ENCODE measurements around the gene DGKE. TPM values are rescaled to one million over a fixed set of nuclear protein-coding genes. Genes with fewer than 3 reads are reported as not detected.

Gene DGKE
- total RNA-seq: 10 to 100 TPM in 3 of 4 donors, 1 to 10 TPM in 1; 7.1 to 12.5 (median 11.1) TPM

DNA sequence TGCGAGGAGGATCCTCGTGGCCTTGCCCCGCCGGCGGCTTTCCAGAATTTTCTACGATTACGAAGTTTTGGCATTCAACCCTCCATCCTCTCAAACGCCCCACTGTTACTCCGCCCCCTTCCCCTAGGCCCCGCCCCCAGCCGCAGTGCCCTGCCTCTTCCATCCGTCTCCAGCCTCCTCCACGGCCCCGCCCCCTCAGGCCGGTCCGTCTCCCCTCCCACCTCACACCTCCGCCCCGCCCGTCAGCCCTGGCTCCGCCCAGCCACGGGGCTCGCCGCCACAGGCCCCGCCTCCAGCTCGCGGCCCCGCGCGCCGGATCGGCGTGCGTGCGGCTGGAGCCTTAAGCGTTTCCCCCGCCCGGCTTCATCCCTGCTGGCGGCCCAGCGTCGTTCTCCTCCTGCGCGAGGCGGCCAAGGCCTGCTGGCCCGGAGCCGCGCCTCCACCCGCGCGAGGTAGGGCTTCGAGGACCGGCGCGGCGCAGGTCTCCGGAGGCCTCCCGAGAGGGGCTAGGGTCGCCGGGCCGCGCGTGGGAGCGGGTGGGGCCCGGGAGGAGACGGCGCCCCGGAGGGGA, at the start of gene DGKE, which contains the start of gene C17orf67:
Gene DGKE (plus strand): TSS at position 343 of the 571 bp plus-strand sequence. CDS start 645 bp downstream, outside the sequence.
Gene C17orf67 (minus strand): TSS at position 112 of the 571 bp plus-strand sequence. CDS start 18,110 bp downstream, outside the sequence.
- DNase-seq (ENCODE audit: extremely low spot score): peak; percentile 99
- intact Hi-C loops (cut with DNase I): no loop called here
- Histone ChIP-seq H3K9me3 (no peaks in the 10 kb centered on the region), H3K4me3 (peak within 1 kb of the TSS; percentile 67 to 86 (median 78)), H3K36me3 (peaks cover 0 to 12% (median 4%) of the 10 kb centered on the region in 4 donors), H3K27me3 (no peaks in the 10 kb centered on the region), H3K27ac (replicated peaks in 1 of 4) (peak within 1 kb of the TSS; percentile 88 to 94 (median 91)), H3K4me1 (peaks cover 11 to 65% (median 52%) of the 10 kb centered on the region in 4 donors)
- WGBS: 4% methylated on average over 9 of the region's 66 CpGs
- TF ChIP-seq POLR2A (IDR thresholded peaks at IDR 0.05; ENCODE audit: low read depth) (no peak), POLR2AphosphoS5 (IDR thresholded peaks at IDR 0.05) (peak; percentile 67 to 77), EP300 (IDR thresholded peaks at IDR 0.05) (no peak)
- TF ChIP-seq, protein P1, sequence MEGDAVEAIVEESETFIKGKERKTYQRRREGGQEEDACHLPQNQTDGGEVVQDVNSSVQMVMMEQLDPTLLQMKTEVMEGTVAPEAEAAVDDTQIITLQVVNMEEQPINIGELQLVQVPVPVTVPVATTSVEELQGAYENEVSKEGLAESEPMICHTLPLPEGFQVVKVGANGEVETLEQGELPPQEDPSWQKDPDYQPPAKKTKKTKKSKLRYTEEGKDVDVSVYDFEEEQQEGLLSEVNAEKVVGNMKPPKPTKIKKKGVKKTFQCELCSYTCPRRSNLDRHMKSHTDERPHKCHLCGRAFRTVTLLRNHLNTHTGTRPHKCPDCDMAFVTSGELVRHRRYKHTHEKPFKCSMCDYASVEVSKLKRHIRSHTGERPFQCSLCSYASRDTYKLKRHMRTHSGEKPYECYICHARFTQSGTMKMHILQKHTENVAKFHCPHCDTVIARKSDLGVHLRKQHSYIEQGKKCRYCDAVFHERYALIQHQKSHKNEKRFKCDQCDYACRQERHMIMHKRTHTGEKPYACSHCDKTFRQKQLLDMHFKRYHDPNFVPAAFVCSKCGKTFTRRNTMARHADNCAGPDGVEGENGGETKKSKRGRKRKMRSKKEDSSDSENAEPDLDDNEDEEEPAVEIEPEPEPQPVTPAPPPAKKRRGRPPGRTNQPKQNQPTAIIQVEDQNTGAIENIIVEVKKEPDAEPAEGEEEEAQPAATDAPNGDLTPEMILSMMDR (IDR thresholded peaks at IDR 0.05): no peak

DNA sequence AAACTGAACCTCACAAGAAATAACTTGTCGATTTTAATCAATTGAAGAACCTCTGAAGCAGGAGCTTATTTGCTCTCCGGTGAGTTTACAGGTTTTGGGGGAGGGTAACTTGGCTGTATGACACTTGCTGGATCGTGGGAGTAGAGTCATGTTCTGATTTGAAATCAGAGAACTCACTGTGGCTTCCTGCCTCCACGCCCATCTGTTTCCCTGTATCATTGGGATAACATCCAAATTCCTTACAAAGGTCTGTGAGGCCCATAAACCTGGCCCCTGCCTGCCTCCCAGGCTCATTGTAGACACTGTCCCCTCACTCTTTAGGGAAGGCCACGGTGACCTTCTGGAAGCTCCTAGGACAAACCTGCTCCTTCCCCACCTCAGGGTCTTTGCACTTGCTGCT, 48.5 kb upstream of the DGKE start:
- H3K4me3 ChIP-seq: no peak overlapping the region
- no peak for DNase-seq (ENCODE audit: extremely low spot score)
- TF ChIP-seq POLR2AphosphoS5 (IDR thresholded peaks at IDR 0.05): no peak
- no peak for TF ChIP-seq POLR2A (IDR thresholded peaks at IDR 0.05; ENCODE audit: low read depth)
- TF ChIP-seq, protein P1 (IDR thresholded peaks at IDR 0.05): no peak
- TF ChIP-seq EP300 (IDR thresholded peaks at IDR 0.05): no peak
- peaks cover 0 to 13% (median 0%) of the 10 kb centered on the region in 4 donors for H3K27me3 ChIP-seq
- H3K27ac ChIP-seq (replicated peaks in 1 of 4): no peak overlapping the region
- H3K36me3 ChIP-seq: no peaks in the 10 kb centered on the region
- intact Hi-C loops (cut with DNase I): no loop called here
- H3K9me3 ChIP-seq: no peaks in the 10 kb centered on the region
- 70% methylated on average over 5 of the region's 5 CpGs for WGBS
- peaks cover 0 to 2% (median under 1%) of the 10 kb centered on the region in 4 donors for H3K4me1 ChIP-seq

DNA sequence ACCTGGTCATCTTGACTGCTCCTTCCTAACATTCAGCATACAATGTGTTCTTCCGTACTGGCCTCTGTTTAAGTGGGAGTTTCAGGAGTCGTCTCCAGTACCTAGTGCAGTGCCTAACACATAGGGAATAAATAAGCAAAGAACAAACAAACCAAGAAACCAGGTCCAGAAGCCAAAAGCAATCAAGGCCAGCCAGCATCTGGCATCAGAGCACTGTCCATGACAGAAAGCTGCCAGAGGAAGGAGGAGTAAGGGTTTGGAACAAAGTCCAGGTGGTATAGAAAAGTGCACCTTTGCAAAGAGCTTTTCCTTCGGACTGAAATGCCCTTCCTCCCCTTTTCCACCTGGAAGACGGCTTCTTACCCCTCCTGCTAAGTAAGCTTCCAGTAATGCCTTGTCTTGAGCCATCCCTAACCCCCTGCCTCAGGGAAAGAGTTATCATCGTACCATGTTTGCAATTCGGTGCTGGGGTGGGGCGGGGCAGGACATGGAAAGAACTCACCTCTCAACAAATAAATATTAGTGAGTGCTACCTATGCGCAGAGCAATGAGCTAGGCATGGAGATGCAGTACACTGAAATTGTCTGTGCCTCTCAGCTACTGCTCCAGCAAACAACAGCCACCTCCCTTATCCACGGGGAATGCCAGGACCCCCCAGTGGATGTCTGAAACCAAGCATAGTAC, 47.8 kb upstream of the DGKE start:
- H3K27ac ChIP-seq (replicated peaks in 1 of 4): no peak overlapping the region
- H3K9me3 ChIP-seq: no peaks in the 10 kb centered on the region
- peaks cover 0 to 7% (median 0%) of the 10 kb centered on the region in 4 donors for H3K27me3 ChIP-seq
- no peaks in the 10 kb centered on the region for H3K4me1 ChIP-seq
- H3K36me3 ChIP-seq: no peaks in the 10 kb centered on the region
- no peak for TF ChIP-seq POLR2A (IDR thresholded peaks at IDR 0.05; ENCODE audit: low read depth)
- intact Hi-C loops (cut with DNase I): no loop called here
- H3K4me3 ChIP-seq: no peak overlapping the region
- WGBS: 94% methylated on average over 9 of the region's 9 CpGs
- no peak for DNase-seq (ENCODE audit: extremely low spot score)

DNA sequence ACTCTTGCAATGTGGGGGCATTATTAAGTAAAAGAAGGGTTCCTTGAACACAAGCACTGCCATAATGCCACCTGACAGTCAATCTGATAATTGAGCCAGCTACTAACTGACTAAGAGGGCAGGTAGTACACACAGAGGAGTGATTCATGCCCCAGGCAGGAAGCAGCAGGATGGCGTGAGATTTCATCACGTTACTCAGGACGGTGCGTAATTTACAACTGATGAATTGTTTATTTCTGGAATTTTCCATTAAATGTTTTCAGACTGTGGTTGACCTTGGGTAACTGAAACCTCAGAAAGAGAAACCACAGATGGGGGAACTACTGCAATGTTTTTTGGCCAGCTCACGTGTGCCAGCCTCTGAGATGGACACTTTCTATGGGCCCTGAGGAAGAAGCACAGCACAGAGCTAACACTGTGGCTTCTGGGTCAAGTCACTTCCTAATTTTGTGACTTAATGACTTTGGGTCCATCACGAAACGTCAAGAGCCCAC, 46.9 kb upstream of the DGKE start:
- Histone ChIP-seq H3K4me1 (no peaks in the 10 kb centered on the region), H3K27ac (replicated peaks in 1 of 4) (no peak overlapping the region), H3K36me3 (no peaks in the 10 kb centered on the region), H3K27me3 (no peaks in the 10 kb centered on the region), H3K9me3 (no peaks in the 10 kb centered on the region), H3K4me3 (no peak overlapping the region)
- DNase-seq (ENCODE audit: extremely low spot score): no peak
- intact Hi-C loops (cut with DNase I): no loop called here
- TF ChIP-seq POLR2A (IDR thresholded peaks at IDR 0.05; ENCODE audit: low read depth) (no peak), POLR2AphosphoS5 (IDR thresholded peaks at IDR 0.05) (no peak), EP300 (IDR thresholded peaks at IDR 0.05) (no peak)
- TF ChIP-seq, protein P1 (IDR thresholded peaks at IDR 0.05): no peak
- WGBS: 73% methylated on average over 7 of the region's 7 CpGs

DNA sequence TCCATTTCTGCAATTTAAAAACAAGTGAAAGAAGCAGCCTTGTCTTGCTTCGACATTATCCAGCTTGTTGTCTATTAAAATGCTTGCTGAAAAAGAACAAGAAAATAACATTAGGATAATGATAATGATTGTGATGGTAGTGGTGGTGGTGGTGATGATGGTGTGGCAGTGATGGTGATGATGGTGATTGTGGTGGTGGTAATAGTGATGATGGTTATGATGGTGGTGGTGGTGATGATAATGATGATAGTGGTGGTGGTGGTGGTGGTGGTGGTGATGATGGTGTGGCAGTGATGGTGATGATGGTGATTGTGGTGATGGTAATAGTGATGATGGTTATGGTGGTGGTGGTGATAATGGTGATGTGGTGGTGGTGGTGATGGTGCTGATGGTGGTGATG, 41.7 kb upstream of the DGKE start:
- H3K27ac ChIP-seq (replicated peaks in 1 of 4): no peak overlapping the region
- TF ChIP-seq, protein P1 (IDR thresholded peaks at IDR 0.05): no peak
- TF ChIP-seq POLR2A (IDR thresholded peaks at IDR 0.05; ENCODE audit: low read depth): no peak
- no peak for TF ChIP-seq POLR2AphosphoS5 (IDR thresholded peaks at IDR 0.05)
- no peak for TF ChIP-seq EP300 (IDR thresholded peaks at IDR 0.05)
- no peak overlapping the region for H3K4me3 ChIP-seq
- intact Hi-C loops (cut with DNase I): no loop called here
- H3K27me3 ChIP-seq: no peaks in the 10 kb centered on the region
- no peak for DNase-seq (ENCODE audit: extremely low spot score)
- H3K4me1 ChIP-seq: no peaks in the 10 kb centered on the region
- WGBS: 100% methylated on average over 1 of the region's 1 CpG
- peaks cover 0 to 5% (median 0%) of the 10 kb centered on the region in 4 donors for H3K36me3 ChIP-seq
- no peaks in the 10 kb centered on the region for H3K9me3 ChIP-seq
